ENCODE data around the gene HYAL3. TPM values are rescaled to one million over a fixed set of nuclear protein-coding genes. Genes with fewer than 3 reads are reported as not detected.
A peak's percentile ranks its signal among the peaks of the same experiment; 100 is the strongest.
"Not testable (repeated sequence)": the region's sequence is repeated elsewhere in the genome, so short reads cannot be mapped to it uniquely, and the experiment has no call there.

Gene HYAL3
- total RNA-seq, 4 donors from 2014 or later, result 1.2 to 17.9 (median 1.8) TPM

GRCh38 chr3:50288387-50289007 lies 10.7 kb downstream of the HYAL3 start:
- no peak overlapping the region for H3K27ac ChIP-seq
- TF ChIP-seq CTCF (IDR thresholded peaks at IDR 0.05), result no peak
- no peak for TF ChIP-seq POLR2A (IDR thresholded peaks at IDR 0.05)
- no peak for TF ChIP-seq EP300 (IDR thresholded peaks at IDR 0.05)
- H3K27me3 ChIP-seq, result no peaks in the 10 kb centered on the region
- peaks cover 0 to 29% (median 14%) of the 10 kb centered on the region in 4 donors for H3K4me1 ChIP-seq
- peaks cover 0 to 46% (median 15%) of the 10 kb centered on the region in 3 donors for H3K36me3 ChIP-seq
- no peak for DNase-seq (ENCODE audit: low spot score in 2 of 2)
- no peaks in the 10 kb centered on the region for H3K9me3 ChIP-seq
- 92 to 94% methylated on average over 23 of the region's 23 CpGs for WGBS, 2 donors
- H3K4me3 ChIP-seq, result no peak overlapping the region

GRCh38 chr3:50287262-50287661 lies 11.9 kb downstream of the HYAL3 start:
- 79 to 80% methylated on average over 1 of the region's 1 CpG for WGBS, 2 donors
- DNase-seq (ENCODE audit: low spot score in 2 of 2), result no peak
- H3K4me3 ChIP-seq, result no peak overlapping the region
- no peaks in the 10 kb centered on the region for H3K27me3 ChIP-seq
- H3K36me3 ChIP-seq, result peaks cover 0 to 46% (median 15%) of the 10 kb centered on the region in 3 donors
- H3K27ac ChIP-seq, result no peak overlapping the region
- no peaks in the 10 kb centered on the region for H3K9me3 ChIP-seq
- peaks cover 0 to 19% (median 7%) of the 10 kb centered on the region in 4 donors for H3K4me1 ChIP-seq
- TF ChIP-seq CTCF (IDR thresholded peaks at IDR 0.05), result no peak
- TF ChIP-seq EP300 (IDR thresholded peaks at IDR 0.05), result no peak
- no peak for TF ChIP-seq POLR2A (IDR thresholded peaks at IDR 0.05)

- Histone ChIP-seq H3K36me3 (peaks cover 0 to 46% (median 15%) of the 10 kb centered on the region in 3 donors), H3K27ac (no peak overlapping the region), H3K27me3 (no peaks in the 10 kb centered on the region), H3K9me3 (no peaks in the 10 kb centered on the region), H3K4me3 (no peak overlapping the region), H3K4me1 (peaks cover 0 to 15% (median 7%) of the 10 kb centered on the region in 4 donors)
- WGBS, 2 donors, result 84 to 89% methylated on average over 28 of the region's 28 CpGs
- no peak for DNase-seq (ENCODE audit: low spot score in 2 of 2)
- TF ChIP-seq EP300 (IDR thresholded peaks at IDR 0.05) (no peak), POLR2A (IDR thresholded peaks at IDR 0.05) (no peak), CTCF (IDR thresholded peaks at IDR 0.05) (no peak)
Observed at GRCh38 chr3:50286322-50287227, 12.6 kb downstream of the HYAL3 start.

- not testable (repeated sequence) for H3K4me3 ChIP-seq; H3K27me3 ChIP-seq; H3K9me3 ChIP-seq; H3K27ac ChIP-seq; DNase-seq (ENCODE audit: low spot score in 2 of 2); H3K4me1 ChIP-seq
- H3K36me3 ChIP-seq, result peaks cover 0 to 32% (median 7%) of the 10 kb centered on the region in 3 donors
- WGBS, 2 donors, result 80 to 81% methylated on average over 6 of the region's 6 CpGs
Observed at GRCh38 chr3:50284121-50284520, 15.1 kb downstream of the HYAL3 start.

- TF ChIP-seq CTCF (IDR thresholded peaks at IDR 0.05), result no peak
- TF ChIP-seq EP300 (IDR thresholded peaks at IDR 0.05), result no peak
- TF ChIP-seq POLR2A (IDR thresholded peaks at IDR 0.05), result no peak
- peaks cover 0 to 41% (median 19%) of the 10 kb centered on the region in 4 donors for H3K4me1 ChIP-seq
- peaks cover 0 to 19% (median 0%) of the 10 kb centered on the region in 3 donors for H3K36me3 ChIP-seq
- H3K9me3 ChIP-seq, result no peaks in the 10 kb centered on the region
- 86 to 90% methylated on average over 7 to 8 of the region's 8 CpGs for WGBS, 2 donors
- H3K4me3 ChIP-seq, result no peak overlapping the region
- no peak for DNase-seq (ENCODE audit: low spot score in 2 of 2)
- H3K27me3 ChIP-seq, result peaks cover 0 to 15% of the 10 kb centered on the region in 2 donors
- peak overlapping the region in 3 of 4 donors; percentile 34 to 68 (median 66) for H3K27ac ChIP-seq
Observed at GRCh38 chr3:50279255-50280016, 19.8 kb downstream of the HYAL3 start.

Data from tibial nerve (tissue), 4 donors.